Lower leg skin (tissue), 4 donors: ENCODE measurements around the gene NT5C1B. TPM values are rescaled to one million over a fixed set of nuclear protein-coding genes. Genes with fewer than 3 reads are reported as not detected.

ENCODE experiments used
- DNase-seq, 2 donors: peaks; one replicate each; pipeline ENCODE4 v3.0.0-alpha.2; 2019; ENCODE audit warnings: low spot score in 2 of 2
- H3K4me3 ChIP-seq: fragments of 200-600 bp; sonication (generic); 2 replicates; pipeline ENCODE4 v1.5.1; 2017; ENCODE audit warnings: mild to moderate bottlenecking, low read depth; ENCODE audit not compliant: poor library complexity, severe bottlenecking
- CTCF ChIP-seq, 3 donors: fragments of 450-650 bp; IDR thresholded peaks; one replicate each; pipeline ENCODE4 v1.5.1; 2016; ENCODE audit warnings: antibody characterized with exemption in 3 of 3, mild to moderate bottlenecking in 3 of 3, moderate library complexity in 2 of 3
- POLR2A ChIP-seq, 2 donors: fragments of 450-650 bp; IDR thresholded peaks; one replicate each; pipeline ENCODE4 v1.6.1; 2016 to 2017; ENCODE audit warnings: antibody characterized with exemption in 2 of 2, mild to moderate bottlenecking in 1 of 2, moderate library complexity in 1 of 2
- WGBS, 2 donors: methylation state at CpG; one replicate each; pipeline ENCODE4 v1.1.5; 2018; 5-methylcytosine and 5-hydroxymethylcytosine counted together
- intact Hi-C: fragments of 100-400 bp; cut with DNase I; formaldehyde crosslinking; loops from one replicate; pipeline ENCODE4 v1.15.0; 2023; ENCODE audit warnings: low total_unique reads
- total RNA-seq, 4 donors: library from RNA; depleted of rRNA; stranded (reverse); fragments of >200 nt; gene quantifications; one replicate each; pipeline ENCODE4 v1.1.0, GENCODE V29; 2016

Gene NT5C1B
- total RNA-seq, 4 donors from 2014 or later = not detected

- H3K4me3 ChIP-seq = no peak overlapping the region
- TF ChIP-seq POLR2A (IDR thresholded peaks at IDR 0.05) (no peak), CTCF (IDR thresholded peaks at IDR 0.05) (no peak)
- intact Hi-C loops = loop anchor here (10.0 kb wide), 2 partner anchors 217 to 837 kb away; no protein-coding TSS in a partner anchor
- DNase-seq = no peak
- 69 to 76% methylated on average over 2 of the region's 2 CpGs for WGBS, 2 donors
Observed at GRCh38 chr2:18527326-18527725, 62.0 kb downstream of the NT5C1B start.

GRCh38 chr2:18526429-18526828 lies 62.9 kb downstream of the NT5C1B start:
- H3K4me3 ChIP-seq = no peak overlapping the region
- WGBS, 2 donors = 66 to 87% methylated on average over 7 of the region's 7 CpGs
- intact Hi-C loops = loop anchor here (10.0 kb wide), 2 partner anchors 218 to 838 kb away; no protein-coding TSS in a partner anchor
- TF ChIP-seq POLR2A (IDR thresholded peaks at IDR 0.05) (no peak), CTCF (IDR thresholded peaks at IDR 0.05) (no peak)
- DNase-seq = no peak

- TF ChIP-seq CTCF (IDR thresholded peaks at IDR 0.05) (no peak), POLR2A (IDR thresholded peaks at IDR 0.05) (no peak)
- no peak for DNase-seq
- intact Hi-C loops = loop anchor here (10.0 kb wide), 2 partner anchors 219 to 839 kb away; no protein-coding TSS in a partner anchor
- no peak overlapping the region for H3K4me3 ChIP-seq
- 65 to 88% methylated on average over 3 of the region's 3 CpGs for WGBS, 2 donors
Observed at GRCh38 chr2:18525852-18526251, 63.5 kb downstream of the NT5C1B start.

GRCh38 chr2:18525236-18525635 lies 64.1 kb downstream of the NT5C1B start:
- WGBS, 2 donors = 89 to 94% methylated on average over 2 of the region's 2 CpGs
- intact Hi-C loops = loop anchor here (10.0 kb wide), 2 partner anchors 220 to 840 kb away; no protein-coding TSS in a partner anchor
- DNase-seq = no peak
- TF ChIP-seq POLR2A (IDR thresholded peaks at IDR 0.05) (no peak), CTCF (IDR thresholded peaks at IDR 0.05) (no peak)
- no peak overlapping the region for H3K4me3 ChIP-seq

GRCh38 chr2:18522484-18523146 lies 66.8 kb downstream of the NT5C1B start:
- WGBS, 2 donors = 90 to 94% methylated on average over 2 of the region's 2 CpGs
- H3K4me3 ChIP-seq = no peak overlapping the region
- no peak for TF ChIP-seq POLR2A (IDR thresholded peaks at IDR 0.05)
- TF ChIP-seq CTCF (IDR thresholded peaks at IDR 0.05) = no peak
- intact Hi-C loops = loop anchor here (5.0 to 10.0 kb wide), 3 partner anchors 222 to 1340 kb away; no protein-coding TSS in a partner anchor
- DNase-seq = no peak
